GM12875 (cell line): ENCODE results near the gene SEMA6A.

Experiments
- H3K4me3 ChIP-seq: one replicate; pipeline ENCODE4 v1.5.1; 2011; ENCODE audit warnings: low read depth, low read length, control low read depth
- CTCF ChIP-seq: IDR thresholded peaks from 2 replicates; pipeline ENCODE4 v1.5.1; 2011; ENCODE audit warnings: low read depth, mild to moderate bottlenecking, control low read depth, inconsistent platforms, low read length, moderate library complexity, borderline replicate concordance; ENCODE audit not compliant: insufficient read depth

The SEMA6A gene

GRCh38 chr5:116576053-116576713 is 1.6 kb upstream of the SEMA6A start:
- peak overlapping the region; percentile 54 for H3K4me3 ChIP-seq

GRCh38 chr5:116575326-116576052 is 866 bp upstream of the SEMA6A start:
- no peak for TF ChIP-seq CTCF
- peak overlapping the region; percentile 59 for H3K4me3 ChIP-seq

More at GRCh38 chr5:116576053-116576713, 1.6 kb upstream of the SEMA6A start:
- peak; percentile 88 for TF ChIP-seq CTCF

GRCh38 chr5:116573702-116574366 is 789 bp downstream of the SEMA6A start:
- no peak for TF ChIP-seq CTCF
- H3K4me3 ChIP-seq = peak overlapping the region; percentile 59

- peak overlapping the region; percentile 1 for H3K4me3 ChIP-seq
- no peak for TF ChIP-seq CTCF
These were observed 1.3 kb downstream of the SEMA6A start for GRCh38 chr5:116573279-116573701.

- H3K4me3 ChIP-seq = peak overlapping the region; percentile 1
These were observed 2.0 kb downstream of the SEMA6A start for GRCh38 chr5:116572350-116573278.

More at GRCh38 chr5:116572350-116573278, 2.0 kb downstream of the SEMA6A start:
- no peak for TF ChIP-seq CTCF
